GM21526 (cell line): ENCODE data around the gene CCDC9B.

Source experiments
- ATAC-seq: cut with Tn5 transposase; IDR thresholded peaks from one replicate; pipeline ENCODE4 v1.9.1; 2021; ENCODE audit warnings: moderate library complexity; ENCODE audit not compliant: unreplicated experiment, low FRiP score

CCDC9B gene

DNA sequence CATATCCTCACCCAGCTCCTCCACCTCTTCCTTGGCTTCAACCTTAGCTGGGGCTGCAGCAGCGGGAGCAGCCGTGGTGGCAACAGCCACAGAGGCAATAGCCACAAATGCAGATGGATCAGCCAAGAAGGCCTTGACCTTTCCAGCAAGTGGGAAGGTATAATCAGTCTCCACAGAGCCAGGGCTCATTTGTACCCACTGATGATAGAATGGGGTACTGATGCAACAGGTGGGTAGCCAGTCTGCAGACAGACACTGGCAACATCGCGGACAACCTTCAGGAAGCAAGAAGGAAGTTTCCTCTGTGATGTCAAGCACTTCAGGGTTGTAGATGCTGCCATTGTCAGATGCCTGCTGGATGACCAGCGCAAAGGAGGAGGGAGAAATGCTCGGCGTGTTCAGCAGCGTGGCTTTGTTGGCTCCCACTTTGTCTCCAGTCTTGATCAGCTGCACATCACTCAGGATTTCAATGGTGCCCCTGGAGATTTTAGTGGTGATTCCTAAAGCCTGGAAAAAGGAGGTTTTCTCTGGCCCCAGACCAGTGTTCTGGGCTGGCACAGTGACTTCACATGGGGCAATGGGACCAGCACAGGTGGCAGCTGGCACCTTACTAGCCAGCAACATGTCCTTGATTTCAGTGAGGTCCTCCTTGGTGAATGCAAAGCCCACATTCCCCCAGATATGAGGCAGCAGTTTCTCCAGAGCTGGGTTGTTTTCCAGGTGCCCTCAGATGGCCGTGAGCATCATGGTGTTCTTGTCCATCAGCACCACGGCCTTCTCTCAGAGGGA lies 28.2 kb downstream of the CCDC9B start:
- no peak for ATAC-seq

DNA sequence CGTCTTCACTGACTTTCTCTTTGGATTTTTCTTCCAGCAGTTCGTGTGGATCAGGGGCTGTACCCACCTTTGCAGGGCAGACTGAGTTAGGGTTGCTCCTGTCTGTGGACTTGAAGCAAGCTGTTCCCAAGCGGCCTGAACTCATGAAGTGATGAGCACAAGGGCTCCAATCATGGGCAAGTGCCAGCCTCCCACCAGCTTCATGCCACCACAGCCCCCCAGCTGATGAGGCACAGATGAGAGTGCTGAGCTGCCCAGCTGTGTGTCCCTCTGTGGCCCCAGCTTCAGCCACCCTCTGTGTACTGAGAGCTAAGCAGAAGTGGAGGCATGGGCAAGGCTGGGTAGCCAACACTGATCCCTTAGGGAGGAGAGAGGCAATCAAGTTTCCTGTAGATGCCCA lies 29.7 kb downstream of the CCDC9B start:
- ATAC-seq, result no peak

DNA sequence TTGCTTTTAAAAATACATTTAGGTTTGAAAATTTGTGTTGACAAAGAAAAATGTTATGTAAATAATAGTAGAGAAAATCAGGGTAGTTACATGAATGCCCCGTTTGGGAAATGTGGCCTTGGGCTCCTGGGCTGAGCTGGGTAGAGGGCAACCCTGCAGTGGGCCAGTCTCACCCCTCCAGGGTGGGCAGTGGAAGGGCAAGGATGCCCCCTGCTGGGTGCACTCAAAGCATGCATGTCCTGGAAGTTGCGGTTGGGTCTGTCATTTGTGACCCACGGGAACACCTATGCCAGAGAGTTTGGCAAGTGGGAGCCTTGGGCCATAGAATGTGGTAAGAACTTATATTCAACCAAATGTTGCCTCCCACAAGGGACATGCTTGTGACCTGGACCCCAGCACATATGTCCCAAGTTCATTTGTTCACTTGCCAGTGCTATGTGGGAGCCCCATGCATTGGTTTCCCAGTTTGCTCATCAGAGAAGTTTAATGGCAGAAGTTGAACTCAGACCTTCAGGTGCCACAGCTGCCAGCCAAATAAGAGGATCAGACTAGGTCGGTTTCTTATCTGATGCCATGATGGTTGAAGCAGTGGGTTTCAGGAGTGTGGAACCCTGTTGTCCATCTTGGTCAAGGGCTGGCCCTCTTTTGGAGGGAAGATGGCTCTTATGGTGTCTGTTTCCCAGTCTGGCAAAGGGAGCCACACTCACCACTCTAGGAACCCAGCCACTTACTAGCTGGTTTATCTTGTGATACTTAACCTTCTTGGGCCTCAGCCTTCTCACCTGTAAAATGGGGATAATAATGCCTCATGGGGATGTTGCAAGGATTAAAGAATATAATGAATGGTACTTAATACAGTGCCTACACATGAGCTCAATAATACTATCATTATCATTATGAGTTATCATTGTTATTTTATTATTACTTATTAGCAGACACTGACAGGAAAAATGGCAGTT lies 30.5 kb downstream of the CCDC9B start:
- no peak for ATAC-seq

DNA sequence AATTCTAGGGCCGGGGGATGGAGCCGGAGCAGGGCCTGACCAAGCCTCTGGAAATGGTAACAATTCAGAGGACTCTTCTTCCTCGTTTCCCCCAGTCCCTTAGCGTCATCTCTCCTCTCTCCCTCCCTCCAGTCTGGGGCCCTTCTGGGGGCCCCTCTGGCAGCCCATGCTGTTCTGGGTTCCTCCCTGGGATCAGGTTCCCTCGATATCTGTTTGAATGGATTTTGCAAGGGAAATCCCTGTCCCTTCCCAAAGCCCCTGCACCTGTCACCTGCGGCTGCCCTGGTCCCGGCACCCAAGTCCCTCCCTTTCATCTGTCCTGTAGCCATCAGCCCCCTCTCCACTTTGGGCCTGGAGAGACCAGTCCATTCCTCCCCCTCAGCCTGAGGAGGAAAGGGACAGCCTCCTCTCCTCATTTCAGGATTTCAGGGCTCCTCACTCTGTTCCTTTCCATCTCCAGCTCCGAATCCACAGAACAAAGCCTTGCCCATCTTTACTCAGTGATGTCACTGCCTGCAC lies 31.3 kb downstream of the CCDC9B start:
- no peak for ATAC-seq

DNA sequence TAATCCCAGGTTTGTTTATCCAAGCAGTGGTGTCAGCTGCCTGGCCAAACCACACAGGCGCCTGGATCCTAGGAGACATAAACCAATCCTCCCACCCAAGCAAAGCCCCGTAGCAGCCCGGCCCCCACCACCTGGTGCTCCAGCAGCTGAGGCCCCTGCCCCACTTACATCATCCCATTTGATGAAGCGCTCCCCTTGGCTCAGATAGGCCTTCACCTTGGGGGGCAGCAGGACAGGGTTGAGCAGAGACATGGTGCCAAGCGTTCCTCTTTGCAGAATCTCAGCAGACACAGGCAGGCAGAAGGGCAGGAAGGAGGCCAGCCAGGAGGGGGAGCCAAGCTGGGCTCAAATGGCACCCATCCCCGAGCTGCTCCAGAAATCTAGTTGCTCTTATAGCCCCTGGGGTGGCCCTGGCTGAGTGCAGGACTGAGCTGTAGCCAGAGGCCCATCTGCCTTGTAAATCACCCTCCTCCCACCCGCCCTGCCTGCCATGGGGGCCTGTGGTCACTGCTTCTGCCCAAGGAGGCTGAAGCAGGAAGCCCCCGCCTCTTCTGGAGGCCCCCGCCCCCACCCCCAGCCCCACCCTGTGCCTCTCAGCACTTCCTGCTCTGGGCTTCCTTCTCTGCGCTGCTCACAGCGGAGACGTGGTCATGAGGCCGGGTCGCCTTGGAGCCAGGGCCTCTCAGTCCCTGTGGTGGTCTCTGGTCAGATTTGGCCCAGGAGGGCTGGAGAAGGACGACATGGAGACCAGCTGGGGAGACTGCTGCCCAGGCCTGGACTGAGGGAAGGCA lies 33.1 kb downstream of the CCDC9B start, which contains the start of gene PLCB2:
PLCB2 (minus strand) TSS at position 515 of the 791 bp plus-strand sequence; CDS start at position 252, 263 bp downstream.
- no peak for ATAC-seq

DNA sequence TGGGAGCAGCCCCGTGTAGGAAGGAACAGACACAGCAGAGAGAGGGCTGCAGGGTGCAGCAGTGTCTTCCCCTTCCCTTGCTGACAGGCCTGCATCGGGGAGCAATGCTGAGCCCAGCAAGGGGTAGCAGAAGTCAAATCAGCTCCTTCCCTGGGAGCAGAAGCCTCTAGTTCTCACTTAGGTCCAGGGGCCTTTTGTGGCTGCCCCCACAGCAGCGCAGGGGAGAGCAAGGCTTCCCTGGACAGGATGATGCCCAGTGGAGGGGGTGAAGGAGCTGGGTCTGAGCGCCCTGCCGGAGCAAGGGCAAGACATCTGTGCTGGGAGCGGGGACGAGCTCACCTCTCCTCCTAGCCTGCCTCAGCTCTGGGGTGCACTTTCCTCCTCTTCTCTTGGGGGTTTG lies 33.8 kb downstream of the CCDC9B start:
- no peak for ATAC-seq

DNA sequence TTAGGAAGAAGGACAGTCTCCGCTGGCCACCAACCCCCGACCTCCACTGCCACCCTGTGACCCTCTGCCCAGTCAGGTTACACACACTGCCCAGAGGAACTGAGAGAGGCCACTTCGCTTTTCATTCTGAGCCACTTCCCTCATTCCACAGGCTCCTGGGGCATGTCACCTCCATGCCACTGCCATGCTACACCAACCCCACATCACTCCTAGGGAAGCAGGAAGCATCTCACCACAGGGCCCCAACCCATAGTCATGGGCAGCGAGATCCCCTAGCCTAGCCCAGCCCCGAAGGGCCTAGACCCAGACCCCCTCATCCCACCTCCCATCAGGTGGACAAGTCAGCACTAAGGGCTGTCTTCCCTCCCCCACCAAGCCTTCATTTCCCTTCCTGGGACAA lies 34.4 kb downstream of the CCDC9B start:
- no peak for ATAC-seq

DNA sequence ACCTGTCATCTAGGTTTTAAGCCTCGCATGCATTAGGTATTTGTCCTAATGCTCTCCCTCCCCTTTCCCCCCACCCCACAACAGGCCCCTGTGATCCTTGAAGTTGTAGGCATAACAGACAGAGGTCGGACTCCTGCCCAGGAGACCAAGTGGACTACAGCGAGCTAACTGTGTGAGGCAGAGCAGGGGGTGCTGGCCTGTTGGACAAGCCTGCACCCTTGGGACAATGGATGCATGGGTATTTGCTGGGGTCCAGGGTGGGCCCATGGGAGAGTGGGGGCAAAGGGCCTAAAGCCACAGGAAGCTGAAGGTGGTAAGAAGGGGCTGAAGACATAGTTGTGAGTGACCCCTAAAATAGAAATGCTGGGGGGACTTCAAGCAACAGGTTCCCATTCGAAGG lies 35.5 kb downstream of the CCDC9B start:
- no peak for ATAC-seq

DNA sequence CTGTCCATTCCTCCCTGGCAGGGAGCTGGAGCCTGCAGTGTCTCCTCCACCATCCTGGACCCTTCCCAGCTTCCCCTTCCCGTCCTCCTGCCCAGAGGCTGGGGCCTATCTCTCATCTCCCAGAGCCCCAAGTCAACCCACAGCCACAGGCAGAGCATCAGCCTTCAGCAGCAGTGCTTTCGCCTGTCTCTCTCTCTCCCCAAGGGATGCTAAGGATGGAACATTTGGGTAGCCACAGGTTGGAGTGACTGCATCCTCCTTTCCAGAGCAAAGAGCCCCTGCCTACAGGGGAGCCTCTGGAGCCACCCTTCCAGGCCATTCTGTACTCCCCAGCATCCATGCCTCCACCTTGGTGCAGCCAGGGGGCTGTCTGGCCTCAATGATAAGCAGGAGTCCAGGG lies 37.2 kb downstream of the CCDC9B start:
- ATAC-seq, result no peak

DNA sequence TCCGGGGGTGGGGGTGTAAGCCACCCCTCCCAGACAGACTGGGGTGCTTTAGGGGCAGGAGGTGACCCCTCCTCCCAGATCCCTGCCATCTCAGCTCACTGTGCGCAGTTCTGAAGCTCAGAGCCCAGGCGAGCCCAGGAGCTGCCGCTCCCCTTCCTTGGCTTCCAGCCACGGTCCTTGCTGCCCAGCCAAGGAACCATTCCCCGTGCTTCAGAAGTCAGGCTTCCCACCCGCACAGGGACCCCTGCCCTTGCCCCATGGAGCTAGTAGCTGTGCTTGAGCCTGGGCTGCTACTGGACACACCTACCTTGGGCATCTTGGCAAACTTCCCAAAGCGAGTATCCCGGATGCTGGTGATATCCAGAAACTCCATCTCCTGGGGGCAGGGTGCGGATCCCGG lies 37.8 kb downstream of the CCDC9B start:
- no peak for ATAC-seq

DNA sequence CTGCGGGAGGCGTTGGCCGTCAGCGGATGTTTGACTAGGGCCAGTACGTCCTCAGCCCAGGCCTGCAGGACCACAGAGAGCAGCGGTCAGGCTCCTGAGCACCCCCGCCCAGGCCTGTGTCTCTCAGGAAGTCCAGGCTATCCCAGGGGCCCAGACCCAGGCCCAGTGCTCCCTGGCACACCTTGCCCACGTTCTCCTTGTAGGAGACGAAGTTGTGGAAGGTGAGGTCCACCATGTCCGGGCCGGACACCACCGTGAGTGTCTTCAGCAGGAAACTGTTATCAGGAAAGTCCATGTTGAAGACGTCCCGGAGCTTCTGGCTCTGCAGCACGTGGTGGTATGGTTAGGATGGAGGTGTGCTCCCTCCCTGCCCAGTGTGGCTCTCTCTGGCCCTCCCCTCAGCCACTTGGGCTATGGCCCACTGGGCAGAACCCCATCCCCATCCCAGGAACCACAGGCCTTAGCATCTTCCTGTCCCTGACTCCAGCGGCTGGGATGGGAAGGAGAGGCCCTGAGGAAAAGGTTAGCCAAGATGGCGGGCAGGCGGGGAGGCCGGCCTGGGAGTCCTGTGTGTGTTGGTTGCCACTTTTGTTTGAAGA lies 38.4 kb downstream of the CCDC9B start:
- ATAC-seq, result no peak

DNA sequence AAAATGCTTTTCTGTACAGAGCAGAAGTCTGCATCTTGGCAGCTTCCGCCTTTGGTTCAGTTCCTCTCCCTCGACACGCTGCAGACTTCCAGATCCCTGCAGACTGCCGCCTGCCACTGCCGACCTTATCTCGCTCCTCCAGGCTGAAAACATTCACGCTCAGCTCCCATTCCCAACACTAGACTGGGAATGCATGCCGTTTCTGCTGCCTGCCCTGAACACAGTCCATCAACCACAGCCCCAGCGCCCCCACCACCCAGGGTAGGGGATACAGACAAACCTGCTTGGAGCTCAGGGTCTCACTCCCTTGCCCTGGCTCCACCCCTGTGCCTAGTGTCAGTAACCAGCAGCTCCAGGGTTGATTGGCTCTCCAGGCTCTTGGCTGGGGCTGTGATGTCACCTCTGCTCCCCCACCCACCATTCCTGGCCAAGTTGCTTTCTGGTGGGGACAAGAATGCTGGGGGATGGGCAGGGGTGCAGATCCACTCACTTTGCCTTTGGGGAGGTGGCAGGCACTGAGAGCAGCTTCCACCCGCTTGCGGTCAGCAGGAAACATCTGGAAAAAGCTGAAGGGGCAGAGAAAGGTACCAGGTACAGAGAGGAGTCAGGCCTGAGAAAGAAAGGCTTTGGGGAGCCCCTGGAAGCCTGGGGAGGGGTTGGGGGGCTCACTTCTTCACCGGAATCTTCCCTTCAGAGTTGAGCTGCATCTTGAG lies 39.1 kb downstream of the CCDC9B start:
- ATAC-seq, result no peak

DNA sequence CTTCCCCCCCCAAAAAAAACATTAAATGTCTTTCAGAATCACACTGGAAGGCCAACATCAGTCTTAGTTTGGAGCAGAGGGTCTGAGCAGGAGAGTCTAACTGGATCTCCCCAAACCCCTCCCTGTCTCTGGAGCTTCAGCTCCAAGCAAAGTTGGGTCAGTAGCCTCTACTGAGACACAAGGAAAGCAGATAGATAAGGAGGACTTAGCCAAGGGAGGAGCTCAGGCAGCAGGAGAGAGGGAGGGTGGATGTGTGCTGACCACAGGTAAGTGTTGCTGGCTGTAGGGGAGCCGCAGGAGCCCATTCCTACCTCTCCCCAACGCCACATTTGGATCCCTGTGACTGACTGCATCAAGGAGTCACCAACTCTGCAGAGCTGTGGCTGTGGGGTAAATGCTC lies 40.0 kb downstream of the CCDC9B start:
- no peak for ATAC-seq

DNA sequence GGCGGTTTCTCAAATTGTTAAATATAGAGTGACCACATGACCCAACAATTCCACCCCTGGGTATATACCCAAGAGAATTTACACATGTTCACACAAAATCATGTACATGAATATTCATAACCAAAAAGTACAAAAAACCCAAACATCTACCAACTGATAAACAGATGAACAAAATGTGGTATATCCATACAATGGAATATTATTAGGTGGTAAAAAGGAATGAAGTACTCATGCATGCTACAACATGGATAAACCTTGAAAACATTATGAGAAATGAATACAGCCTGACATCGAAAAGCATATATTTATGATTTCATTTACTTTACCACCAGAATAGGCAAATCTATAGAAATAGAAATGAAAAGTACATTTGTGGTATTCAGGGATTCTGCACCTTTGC lies 40.4 kb downstream of the CCDC9B start:
- no peak for ATAC-seq

DNA sequence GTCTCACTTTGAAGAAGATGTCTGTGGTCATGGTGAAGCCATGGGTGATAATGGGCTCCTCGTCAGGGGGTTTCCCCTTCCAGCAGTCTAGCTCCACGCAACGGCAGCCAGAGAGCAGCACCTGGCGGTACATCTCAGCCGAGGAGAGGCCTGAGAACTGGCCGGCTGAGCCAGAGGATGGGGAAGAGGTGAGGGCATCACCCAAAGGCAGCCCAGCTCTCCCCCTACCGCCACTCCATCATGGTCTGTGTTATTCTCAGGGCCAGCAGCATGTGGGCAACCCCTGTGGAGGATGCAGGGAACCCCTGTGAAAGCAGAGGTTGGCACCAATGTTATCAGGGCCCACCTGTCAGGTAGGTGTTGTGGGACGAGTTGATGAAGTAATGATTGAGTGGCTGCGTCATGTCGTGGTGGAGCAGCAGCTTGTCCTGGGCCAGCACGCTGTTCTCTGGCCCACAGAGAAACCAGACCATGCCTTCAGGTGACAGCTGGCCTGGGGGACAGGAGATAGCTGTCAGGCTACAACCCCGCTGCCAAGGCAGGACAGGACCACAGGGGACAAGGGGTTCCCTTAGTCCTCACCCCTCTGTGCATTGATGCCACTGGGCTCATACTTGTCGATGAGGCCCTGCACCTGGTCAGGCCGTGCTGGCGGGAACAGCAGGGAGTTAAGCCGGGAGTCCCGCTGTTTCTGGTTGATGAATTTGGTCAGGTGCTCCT lies 42.4 kb downstream of the CCDC9B start:
- ATAC-seq, result no peak

DNA sequence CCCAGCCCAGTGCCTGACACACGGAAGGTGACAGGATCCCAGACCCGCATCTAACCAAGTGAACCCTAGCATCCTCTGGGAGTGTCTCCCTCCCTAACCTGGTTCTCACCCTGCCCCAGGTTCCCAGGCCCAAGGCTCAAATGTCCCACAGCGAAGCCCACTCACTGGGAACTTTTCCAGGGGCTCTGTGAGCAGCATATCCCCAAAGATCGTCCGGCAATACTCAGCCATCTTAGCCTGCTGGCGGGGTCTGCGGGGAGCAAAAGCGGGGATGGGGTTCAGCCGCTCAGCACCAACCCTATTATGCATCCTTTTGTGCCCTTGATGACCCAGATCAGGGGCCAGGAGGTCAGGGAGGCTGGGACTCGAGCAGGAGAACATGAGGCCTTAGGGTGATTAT lies 43.4 kb downstream of the CCDC9B start:
- ATAC-seq, result no peak

DNA sequence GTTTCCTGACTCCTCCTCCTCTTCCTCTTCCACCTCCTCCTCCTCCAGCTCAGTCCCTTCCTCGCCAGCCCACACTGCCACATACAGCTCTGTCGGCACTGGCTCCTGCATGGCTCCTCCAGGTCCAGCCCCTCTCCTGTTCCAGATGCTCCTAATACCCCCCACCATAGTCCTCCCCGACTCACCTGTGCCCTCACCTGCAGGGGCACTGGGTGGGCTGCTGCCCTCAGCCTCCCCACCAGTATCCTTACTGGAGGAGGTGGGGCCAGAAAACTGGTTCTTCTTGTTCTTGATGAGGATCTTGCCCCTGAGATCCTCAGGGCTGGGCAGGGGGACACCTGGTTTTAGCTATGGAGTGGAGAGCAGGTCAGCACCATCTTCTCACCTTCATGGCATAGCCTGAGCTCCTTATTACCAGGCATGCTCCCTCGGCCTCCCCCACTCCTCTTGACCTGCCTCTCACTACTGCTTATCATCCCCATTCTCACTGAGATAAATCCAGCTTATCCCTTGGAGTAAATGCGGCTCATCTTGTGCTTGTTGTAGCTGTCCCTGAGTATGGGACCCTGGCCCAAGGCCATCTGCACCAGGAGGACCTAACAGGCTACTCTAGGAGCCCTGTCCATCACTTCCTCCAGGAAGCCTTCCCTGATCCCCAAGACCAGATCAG lies 44.0 kb downstream of the CCDC9B start:
- no peak for ATAC-seq

DNA sequence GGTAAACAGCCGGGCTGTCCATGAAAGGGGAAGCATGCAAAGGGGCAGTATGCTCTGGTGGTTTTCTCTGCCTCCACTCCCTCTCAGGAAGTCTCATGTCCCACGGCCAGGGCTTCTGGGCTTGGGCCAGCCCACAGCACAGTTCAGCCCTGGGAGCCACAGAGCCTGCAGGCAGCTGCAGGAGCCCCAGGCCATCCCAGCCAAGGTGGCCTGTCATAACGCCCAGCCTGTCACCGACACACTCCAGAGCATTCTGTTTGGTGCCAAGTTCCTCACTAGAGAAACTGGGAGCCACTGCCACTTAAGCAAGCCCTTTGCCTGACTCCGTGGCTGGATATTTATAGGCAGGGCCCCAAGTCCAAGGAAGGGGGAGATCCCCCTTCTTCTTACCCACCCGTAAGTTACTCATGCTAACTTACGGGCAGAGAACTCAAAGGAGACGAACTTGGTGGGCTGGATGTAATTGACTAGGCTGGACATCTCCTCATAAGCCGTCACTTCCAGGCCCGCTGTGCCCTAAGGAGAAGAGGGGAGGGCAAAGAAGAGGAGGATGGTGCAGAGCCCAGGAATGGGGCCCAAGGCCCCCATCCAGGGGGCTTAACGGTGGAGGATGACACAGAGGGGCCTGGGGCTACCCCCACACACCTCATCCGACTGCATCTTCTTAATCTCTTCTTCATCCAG lies 44.7 kb downstream of the CCDC9B start:
- no peak for ATAC-seq
